Measurements from ENCODE around the gene KCNAB1. TPM values are rescaled to one million over a fixed set of nuclear protein-coding genes. Genes with fewer than 3 reads are reported as not detected.

KCNAB1 gene
- total and polyA plus RNA-seq, 12 donors = 1.4 to 5.0 (median 2.5) TPM

DNA sequence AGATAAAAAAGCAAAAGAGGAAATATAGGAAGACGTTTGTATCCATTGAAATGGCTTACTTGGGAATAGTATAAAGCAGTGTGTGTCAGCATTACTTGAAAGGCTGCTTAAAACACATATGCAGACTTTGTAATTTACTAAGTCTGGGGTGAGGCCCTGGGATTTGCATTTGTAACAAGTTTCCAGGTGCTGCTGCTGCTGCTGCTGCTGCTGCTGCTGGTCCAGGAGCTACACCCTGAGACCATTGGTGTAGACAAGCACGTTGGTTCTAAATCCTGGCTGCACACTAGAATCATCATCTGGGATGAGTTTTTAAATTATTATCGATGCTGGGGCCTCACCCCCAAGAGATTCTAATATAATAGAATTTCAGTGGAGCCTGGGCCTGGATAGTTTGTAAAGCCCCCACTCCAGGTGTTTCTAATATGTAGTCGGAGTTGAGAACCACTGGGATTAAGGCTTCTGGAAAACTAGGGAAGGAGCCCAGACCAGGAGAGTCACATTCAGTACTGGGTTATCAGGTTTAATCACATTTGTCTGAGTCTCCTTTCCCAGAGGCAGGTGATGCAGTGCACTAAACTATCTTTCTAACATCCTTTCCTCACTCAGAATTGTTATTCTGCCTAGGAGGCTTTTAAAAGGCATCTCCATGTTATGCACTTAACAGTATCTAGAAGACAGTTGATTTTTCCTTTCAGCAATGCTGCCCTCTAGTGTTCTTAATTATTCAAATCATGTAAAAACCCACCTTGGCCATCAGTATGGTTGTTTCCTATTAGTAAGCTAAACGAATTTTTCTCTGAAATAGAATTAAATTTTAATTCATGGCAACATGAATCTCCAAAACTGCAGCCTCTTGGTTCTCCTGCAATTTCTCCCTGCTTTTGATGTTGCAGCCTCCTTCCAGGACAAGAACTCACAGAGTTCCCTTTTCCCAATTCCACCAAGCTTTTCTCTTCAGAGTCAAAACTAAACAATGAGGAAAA, 389.1 kb downstream of the KCNAB1 start:
- Histone ChIP-seq H3K4me3 (no peak overlapping the region), H3K27me3 (no peaks in the 10 kb centered on the region), H3K4me1 (no peaks in the 10 kb centered on the region), H3K36me3 (no peaks in the 10 kb centered on the region), H3K9me3 (peaks cover 0 to 6% (median 0%) of the 10 kb centered on the region in 11 donors), H3K27ac (no peak overlapping the region)
- peak; percentile 36 to 79 (median 70) for TF ChIP-seq CTCF (IDR thresholded peaks at IDR 0.05)
- intact Hi-C loops (cut with DNase I) = loop anchor here (1.0 to 10.0 kb wide), 11 partner anchors 52 to 465 kb away; no protein-coding TSS in a partner anchor
- 56 to 59% methylated on average over 5 of the region's 5 CpGs for WGBS, 2 donors
- DNase-seq (no peak), ATAC-seq (peak; percentile 46 to 90 (median 77))

- no peaks in the 10 kb centered on the region for H3K9me3 ChIP-seq
- intact Hi-C loops (cut with DNase I) = loop anchor here in 2 of 10 donors (2.0 to 10.0 kb wide), 3 partner anchors 360 to 467 kb away; no protein-coding TSS in a partner anchor
- TF ChIP-seq CTCF (IDR thresholded peaks at IDR 0.05) = no peak
- ATAC-seq (no peak), DNase-seq (no peak)
- no peaks in the 10 kb centered on the region for H3K36me3 ChIP-seq
- H3K4me1 ChIP-seq = peaks cover 0 to 11% (median 3%) of the 10 kb centered on the region in 9 donors
- no peak overlapping the region for H3K27ac ChIP-seq
- WGBS, 2 donors = 66 to 67% methylated on average over 2 of the region's 2 CpGs
- H3K27me3 ChIP-seq = no peaks in the 10 kb centered on the region
- no peak overlapping the region for H3K4me3 ChIP-seq
Measured at GRCh38 chr3:156511987-156512677, 391.8 kb downstream of the KCNAB1 start.

DNA sequence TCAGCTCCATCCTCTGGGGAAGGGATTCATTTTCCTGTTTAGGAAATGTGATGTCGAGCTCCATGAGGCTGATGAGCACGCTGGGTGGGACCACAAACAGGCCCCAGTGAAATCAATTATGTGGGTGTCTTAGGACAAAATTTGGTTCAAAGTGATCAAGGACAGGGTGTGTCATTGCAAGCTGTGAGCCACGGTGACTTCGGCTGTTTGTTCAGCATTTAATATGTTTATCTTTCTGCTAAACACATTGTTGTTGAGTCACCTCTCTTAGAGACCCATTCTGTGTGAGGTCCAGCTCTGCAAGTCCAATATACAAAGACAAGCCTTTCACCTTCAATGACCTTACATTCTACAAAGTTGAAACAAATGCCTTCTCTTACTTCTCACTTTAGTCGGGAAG, 393.2 kb downstream of the KCNAB1 start:
- no peaks in the 10 kb centered on the region for H3K27me3 ChIP-seq
- H3K27ac ChIP-seq = no peak overlapping the region
- WGBS, 2 donors = 62 to 68% methylated on average over 5 of the region's 5 CpGs
- no peaks in the 10 kb centered on the region for H3K9me3 ChIP-seq
- intact Hi-C loops (cut with DNase I) = loop anchor here in 1 of 10 donors (5.0 to 10.0 kb wide), 2 partner anchors 361 to 469 kb away; no protein-coding TSS in a partner anchor
- no peak overlapping the region for H3K4me3 ChIP-seq
- peaks cover 0 to 13% (median 3%) of the 10 kb centered on the region in 9 donors for H3K4me1 ChIP-seq
- no peaks in the 10 kb centered on the region for H3K36me3 ChIP-seq
- no peak for TF ChIP-seq CTCF (IDR thresholded peaks at IDR 0.05)
- ATAC-seq (no peak), DNase-seq (no peak)

- TF ChIP-seq CTCF (IDR thresholded peaks at IDR 0.05) = no peak
- Histone ChIP-seq H3K4me3 (no peak overlapping the region), H3K4me1 (peaks cover 0 to 14% (median 3%) of the 10 kb centered on the region in 9 donors), H3K27ac (peak overlapping the region in 3 of 10 donors; percentile 17 to 20 (median 18)), H3K27me3 (no peaks in the 10 kb centered on the region), H3K9me3 (no peaks in the 10 kb centered on the region), H3K36me3 (no peaks in the 10 kb centered on the region)
- ATAC-seq = peak in 6 of 8 donors; percentile 32 to 69 (median 50)
- intact Hi-C loops (cut with DNase I) = loop anchor here in 1 of 10 donors (10.0 kb wide), 1 partner anchor 471 kb away; no protein-coding TSS in a partner anchor
- whole genome bisulfite sequencing, 2 donors = 68 to 70% methylated on average over 3 of the region's 3 CpGs
- DNase-seq = peak; percentile 23 to 40
Measured at GRCh38 chr3:156516284-156516683, 395.9 kb downstream of the KCNAB1 start.
